ENCODE data around the gene CD300H. TPM values are rescaled to one million over a fixed set of nuclear protein-coding genes. Genes with fewer than 3 reads are reported as not detected.

CD300H gene
- total RNA-seq, 1 donor from 2014 or later, result not detected

GRCh38 chr17:74545843-74546230, 21.5 kb downstream of the CD300H start, which contains the start of gene CD300C:
TSS of gene CD300C (minus strand) at chr17:74546115. CDS start at chr17:74545782, 333 bp downstream.
- Mint-ChIP-seq H3K9me3 (no peaks in the 10 kb centered on the region), H3K36me3 (no peaks in the 10 kb centered on the region), H3K4me1 (peaks cover 11% of the 10 kb centered on the region), H3K27me3 (ENCODE audit: insufficient read depth, low read depth) (peaks cover 4% of the 10 kb centered on the region), H3K4me3 (no peak within 1 kb of the TSS), H3K27ac (peak within 1 kb of the TSS; percentile 54)
- no peak for TF ChIP-seq EZH2phosphoT487 (IDR thresholded peaks at IDR 0.05)
- TF ChIP-seq EZH2 (IDR thresholded peaks at IDR 0.05), result no peak
- no peak for TF ChIP-seq CTCF (IDR thresholded peaks at IDR 0.05)
- Histone ChIP-seq H3K27me3 (no peaks in the 10 kb centered on the region), H3K4me2 (no peak within 1 kb of the TSS), H3K4me3 (no peak within 1 kb of the TSS), H4K20me1 (ENCODE audit: low read depth) (no peaks in the 10 kb centered on the region), H3F3A (ENCODE audit: low read depth) (no peaks in the 10 kb centered on the region), H3K27ac (no peak within 1 kb of the TSS), H3K36me3 (no peaks in the 10 kb centered on the region), H3K9me3 (ENCODE audit: low read depth) (no peaks in the 10 kb centered on the region), H3K79me2 (ENCODE audit: low read depth) (no peaks in the 10 kb centered on the region), H3K4me1 (no peaks in the 10 kb centered on the region), H2AFZ (replicated peaks) (no peak within 1 kb of the TSS), H3K9ac (no peak within 1 kb of the TSS)
- no peak for DNase-seq (ENCODE audit: low spot score)

- Mint-ChIP-seq H3K27ac (peak overlapping the region; percentile 29), H3K27me3 (ENCODE audit: insufficient read depth, low read depth) (peaks cover 6% of the 10 kb centered on the region), H3K9me3 (no peaks in the 10 kb centered on the region), H3K4me1 (peaks cover 11% of the 10 kb centered on the region), H3K36me3 (no peaks in the 10 kb centered on the region), H3K4me3 (no peak overlapping the region)
- TF ChIP-seq EZH2 (IDR thresholded peaks at IDR 0.05), result no peak
- no peak for TF ChIP-seq EZH2phosphoT487 (IDR thresholded peaks at IDR 0.05)
- no peak for TF ChIP-seq CTCF (IDR thresholded peaks at IDR 0.05)
- Histone ChIP-seq H3K4me1 (no peaks in the 10 kb centered on the region), H3F3A (ENCODE audit: low read depth) (no peaks in the 10 kb centered on the region), H3K9ac (no peak overlapping the region), H3K27ac (no peak overlapping the region), H3K4me2 (no peak overlapping the region), H3K36me3 (no peaks in the 10 kb centered on the region), H4K20me1 (ENCODE audit: low read depth) (no peaks in the 10 kb centered on the region), H2AFZ (replicated peaks) (no peak overlapping the region), H3K4me3 (no peak overlapping the region), H3K27me3 (no peaks in the 10 kb centered on the region), H3K79me2 (ENCODE audit: low read depth) (no peaks in the 10 kb centered on the region), H3K9me3 (ENCODE audit: low read depth) (no peaks in the 10 kb centered on the region)
- DNase-seq (ENCODE audit: low spot score), result no peak
These were observed 22.1 kb downstream of the CD300H start for GRCh38 chr17:74544991-74545842.

GRCh38 chr17:74543891-74544760, 23.2 kb downstream of the CD300H start:
- Histone ChIP-seq H3F3A (ENCODE audit: low read depth) (no peaks in the 10 kb centered on the region), H4K20me1 (ENCODE audit: low read depth) (no peaks in the 10 kb centered on the region), H3K4me3 (no peak overlapping the region), H3K36me3 (no peaks in the 10 kb centered on the region), H2AFZ (replicated peaks) (no peak overlapping the region), H3K27me3 (no peaks in the 10 kb centered on the region), H3K4me2 (no peak overlapping the region), H3K27ac (no peak overlapping the region), H3K79me2 (ENCODE audit: low read depth) (no peaks in the 10 kb centered on the region), H3K4me1 (no peaks in the 10 kb centered on the region), H3K9me3 (ENCODE audit: low read depth) (no peaks in the 10 kb centered on the region), H3K9ac (no peak overlapping the region)
- Mint-ChIP-seq H3K4me3 (no peak overlapping the region), H3K9me3 (no peaks in the 10 kb centered on the region), H3K27me3 (ENCODE audit: insufficient read depth, low read depth) (peaks cover 6% of the 10 kb centered on the region), H3K27ac (peak overlapping the region; percentile 94), H3K36me3 (no peaks in the 10 kb centered on the region), H3K4me1 (peaks cover 11% of the 10 kb centered on the region)
- no peak for DNase-seq (ENCODE audit: low spot score)
- TF ChIP-seq EZH2 (IDR thresholded peaks at IDR 0.05), result no peak
- TF ChIP-seq EZH2phosphoT487 (IDR thresholded peaks at IDR 0.05), result no peak
- no peak for TF ChIP-seq CTCF (IDR thresholded peaks at IDR 0.05)

Data from neural progenitor cell (in vitro differentiated cells).